ENCODE data around the gene MCAT. TPM values are rescaled to one million over a fixed set of nuclear protein-coding genes. Genes with fewer than 3 reads are reported as not detected.

The MCAT gene
- polyA plus RNA-seq, 1 donor = 15.6 TPM

GRCh38 chr22:43126501-43127165 is 16.6 kb downstream of the MCAT start:
- Histone ChIP-seq H3K9me3 (ENCODE audit: control insufficient read depth, low read depth, low read length) (no peaks in the 10 kb centered on the region), H3K27me3 (ENCODE audit: control insufficient read depth, insufficient read depth, low read length) (no peaks in the 10 kb centered on the region), H3K27ac (ENCODE audit: low read length) (peak overlapping the region; percentile 69), H3K4me1 (ENCODE audit: control insufficient read depth, insufficient read depth, low read length) (peaks cover 41% of the 10 kb centered on the region), H3K36me3 (ENCODE audit: control insufficient read depth, insufficient read depth, low read length) (peaks cover 7% of the 10 kb centered on the region), H3K4me3 (ENCODE audit: low read length) (no peak overlapping the region)
- no CpG with 5 or more reads among the region's 5 CpGs for WGBS (ENCODE audit: insufficient coverage, low lambda C conversion rate)
- peak; percentile 81 to 85 for DNase-seq

DNA sequence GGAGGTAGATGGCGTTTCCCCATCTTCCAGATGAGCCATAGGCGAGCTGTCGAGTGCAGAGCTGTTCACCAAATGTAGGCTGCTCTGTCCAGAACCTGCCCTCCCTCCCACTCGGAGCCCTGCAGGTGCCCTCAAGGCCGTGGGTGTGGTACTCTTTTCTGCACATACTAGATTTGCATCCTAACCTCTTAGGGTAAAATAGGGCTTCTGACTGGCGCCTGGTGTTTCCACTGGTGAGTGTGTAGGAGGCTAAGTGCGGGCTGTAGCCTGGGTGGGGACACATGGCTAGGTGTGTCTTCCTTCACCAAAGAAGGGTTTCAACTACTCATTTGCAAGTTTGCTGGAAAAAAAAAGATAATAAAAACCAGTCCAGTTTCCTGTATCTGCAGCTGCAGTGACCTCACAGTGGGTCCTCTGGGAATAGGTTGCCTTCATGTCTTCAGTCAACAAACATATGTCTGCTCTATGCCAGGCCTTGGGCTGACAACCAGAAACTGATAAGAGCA is 24.2 kb downstream of the MCAT start:
- Histone ChIP-seq H3K4me3 (ENCODE audit: low read length) (no peak overlapping the region), H3K4me1 (ENCODE audit: control insufficient read depth, insufficient read depth, low read length) (no peaks in the 10 kb centered on the region), H3K27ac (ENCODE audit: low read length) (no peak overlapping the region), H3K9me3 (ENCODE audit: control insufficient read depth, low read depth, low read length) (no peaks in the 10 kb centered on the region), H3K27me3 (ENCODE audit: control insufficient read depth, insufficient read depth, low read length) (peaks cover 13% of the 10 kb centered on the region), H3K36me3 (ENCODE audit: control insufficient read depth, insufficient read depth, low read length) (no peaks in the 10 kb centered on the region)
- DNase-seq = no peak
- no CpG with 5 or more reads among the region's 7 CpGs for WGBS (ENCODE audit: insufficient coverage, low lambda C conversion rate)

DNA sequence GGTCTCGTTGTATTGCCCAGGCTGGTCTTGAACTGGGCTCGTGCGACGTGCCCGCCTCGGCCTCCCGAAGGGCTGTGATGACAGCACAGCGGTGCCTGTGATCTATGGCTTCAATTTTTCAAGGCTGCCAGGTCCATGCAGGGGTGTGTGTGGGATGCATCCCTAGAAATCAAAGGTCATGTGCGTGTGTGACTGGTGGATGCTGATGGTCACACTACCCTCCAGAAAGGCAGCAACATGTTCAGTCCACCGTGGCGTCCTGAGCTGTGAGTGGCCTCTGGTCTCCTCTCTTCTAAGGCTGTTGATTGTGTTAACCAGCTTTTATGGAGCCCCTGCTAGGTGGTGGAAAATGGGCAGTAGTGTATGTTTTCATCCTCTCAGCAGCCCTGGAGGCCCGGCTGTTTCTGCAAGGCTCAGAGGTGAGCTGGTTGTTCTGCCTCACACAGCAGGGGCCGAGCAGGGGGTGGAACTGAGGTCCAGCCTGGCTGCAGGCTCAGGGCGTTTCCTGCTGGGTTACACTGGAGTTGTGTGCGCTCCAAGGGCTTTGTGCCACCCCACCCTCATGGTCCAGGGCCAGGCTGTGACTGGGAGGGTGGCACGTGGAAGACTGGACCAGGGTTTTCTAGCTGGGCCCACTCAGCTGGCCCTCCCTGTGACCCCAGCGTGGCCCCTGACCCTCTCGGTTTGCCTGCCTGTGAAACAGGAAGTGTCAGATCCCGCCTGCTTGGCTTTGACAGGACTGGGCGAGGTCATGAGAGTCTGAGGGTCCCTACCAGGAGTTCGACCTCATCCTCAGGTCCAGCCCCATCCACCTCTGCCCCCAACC is 25.0 kb downstream of the MCAT start:
- no peak for DNase-seq
- no CpG with 5 or more reads among the region's 21 CpGs for WGBS (ENCODE audit: insufficient coverage, low lambda C conversion rate)
- no peaks in the 10 kb centered on the region for H3K4me1 ChIP-seq (ENCODE audit: control insufficient read depth, insufficient read depth, low read length)
- H3K27me3 ChIP-seq (ENCODE audit: control insufficient read depth, insufficient read depth, low read length) = peaks cover 20% of the 10 kb centered on the region
- H3K9me3 ChIP-seq (ENCODE audit: control insufficient read depth, low read depth, low read length) = no peaks in the 10 kb centered on the region
- no peak overlapping the region for H3K4me3 ChIP-seq (ENCODE audit: low read length)
- no peak overlapping the region for H3K27ac ChIP-seq (ENCODE audit: low read length)
- H3K36me3 ChIP-seq (ENCODE audit: control insufficient read depth, insufficient read depth, low read length) = no peaks in the 10 kb centered on the region

- H3K36me3 ChIP-seq (ENCODE audit: control insufficient read depth, insufficient read depth, low read length) = no peaks in the 10 kb centered on the region
- H3K9me3 ChIP-seq (ENCODE audit: control insufficient read depth, low read depth, low read length) = no peaks in the 10 kb centered on the region
- H3K27ac ChIP-seq (ENCODE audit: low read length) = no peak overlapping the region
- no peaks in the 10 kb centered on the region for H3K4me1 ChIP-seq (ENCODE audit: control insufficient read depth, insufficient read depth, low read length)
- peaks cover 33% of the 10 kb centered on the region for H3K27me3 ChIP-seq (ENCODE audit: control insufficient read depth, insufficient read depth, low read length)
- H3K4me3 ChIP-seq (ENCODE audit: low read length) = no peak overlapping the region
- WGBS (ENCODE audit: insufficient coverage, low lambda C conversion rate) = no CpG with 5 or more reads among the region's 7 CpGs
- no peak for DNase-seq
These were observed 26.3 kb downstream of the MCAT start for GRCh38 chr22:43116932-43117331.

GRCh38 chr22:43114958-43115357 is 28.2 kb downstream of the MCAT start:
- H3K36me3 ChIP-seq (ENCODE audit: control insufficient read depth, insufficient read depth, low read length) = no peaks in the 10 kb centered on the region
- H3K27ac ChIP-seq (ENCODE audit: low read length) = no peak overlapping the region
- peaks cover 52% of the 10 kb centered on the region for H3K27me3 ChIP-seq (ENCODE audit: control insufficient read depth, insufficient read depth, low read length)
- H3K4me3 ChIP-seq (ENCODE audit: low read length) = no peak overlapping the region
- no CpG with 5 or more reads among the region's 5 CpGs for WGBS (ENCODE audit: insufficient coverage, low lambda C conversion rate)
- peak in 1 of 2 donors; percentile 25 for DNase-seq
- peaks cover 8% of the 10 kb centered on the region for H3K4me1 ChIP-seq (ENCODE audit: control insufficient read depth, insufficient read depth, low read length)
- peaks cover 7% of the 10 kb centered on the region for H3K9me3 ChIP-seq (ENCODE audit: control insufficient read depth, low read depth, low read length)

GRCh38 chr22:43113526-43114251 is 29.5 kb downstream of the MCAT start:
- Histone ChIP-seq H3K4me3 (ENCODE audit: low read length) (no peak overlapping the region), H3K27ac (ENCODE audit: low read length) (no peak overlapping the region), H3K9me3 (ENCODE audit: control insufficient read depth, low read depth, low read length) (peaks cover 7% of the 10 kb centered on the region), H3K36me3 (ENCODE audit: control insufficient read depth, insufficient read depth, low read length) (no peaks in the 10 kb centered on the region), H3K27me3 (ENCODE audit: control insufficient read depth, insufficient read depth, low read length) (peaks cover 65% of the 10 kb centered on the region), H3K4me1 (ENCODE audit: control insufficient read depth, insufficient read depth, low read length) (peaks cover 8% of the 10 kb centered on the region)
- no peak for DNase-seq
- no CpG with 5 or more reads among the region's 13 CpGs for WGBS (ENCODE audit: insufficient coverage, low lambda C conversion rate)

GRCh38 chr22:43110927-43111623 is 32.1 kb downstream of the MCAT start:
- H3K27ac ChIP-seq (ENCODE audit: low read length) = no peak overlapping the region
- peaks cover 84% of the 10 kb centered on the region for H3K27me3 ChIP-seq (ENCODE audit: control insufficient read depth, insufficient read depth, low read length)
- peak in 1 of 2 donors; percentile 55 for DNase-seq
- H3K36me3 ChIP-seq (ENCODE audit: control insufficient read depth, insufficient read depth, low read length) = no peaks in the 10 kb centered on the region
- WGBS (ENCODE audit: insufficient coverage, low lambda C conversion rate) = 10% methylated on average over 2 of the region's 86 CpGs
- peaks cover 7% of the 10 kb centered on the region for H3K9me3 ChIP-seq (ENCODE audit: control insufficient read depth, low read depth, low read length)
- H3K4me3 ChIP-seq (ENCODE audit: low read length) = peak overlapping the region; percentile 13
- peaks cover 8% of the 10 kb centered on the region for H3K4me1 ChIP-seq (ENCODE audit: control insufficient read depth, insufficient read depth, low read length)

- DNase-seq = peak in 1 of 2 donors; percentile 27
- no CpG with 5 or more reads among the region's 49 CpGs for WGBS (ENCODE audit: insufficient coverage, low lambda C conversion rate)
- peaks cover 85% of the 10 kb centered on the region for H3K27me3 ChIP-seq (ENCODE audit: control insufficient read depth, insufficient read depth, low read length)
These were observed 32.7 kb downstream of the MCAT start, which contains the start of gene BIK for GRCh38 chr22:43110444-43110926. TSS of gene BIK (plus strand) at chr22:43110750. CDS start at chr22:43124023, 13,273 bp downstream.

GRCh38 chr22:43109921-43110443 is 33.2 kb downstream of the MCAT start:
- H3K4me3 ChIP-seq (ENCODE audit: low read length) = no peak overlapping the region
- H3K9me3 ChIP-seq (ENCODE audit: control insufficient read depth, low read depth, low read length) = peaks cover 7% of the 10 kb centered on the region
- no CpG with 5 or more reads among the region's 32 CpGs for WGBS (ENCODE audit: insufficient coverage, low lambda C conversion rate)
- no peak overlapping the region for H3K27ac ChIP-seq (ENCODE audit: low read length)
- H3K27me3 ChIP-seq (ENCODE audit: control insufficient read depth, insufficient read depth, low read length) = peaks cover 86% of the 10 kb centered on the region
- DNase-seq = no peak
- no peaks in the 10 kb centered on the region for H3K36me3 ChIP-seq (ENCODE audit: control insufficient read depth, insufficient read depth, low read length)
- H3K4me1 ChIP-seq (ENCODE audit: control insufficient read depth, insufficient read depth, low read length) = peaks cover 8% of the 10 kb centered on the region

More at GRCh38 chr22:43110444-43110926, 32.7 kb downstream of the MCAT start, which contains the start of gene BIK:
- H3K9me3 ChIP-seq (ENCODE audit: control insufficient read depth, low read depth, low read length) = peaks cover 7% of the 10 kb centered on the region
- no peaks in the 10 kb centered on the region for H3K36me3 ChIP-seq (ENCODE audit: control insufficient read depth, insufficient read depth, low read length)
- no peak within 1 kb of the TSS for H3K27ac ChIP-seq (ENCODE audit: low read length)
- peak within 1 kb of the TSS; percentile 13 for H3K4me3 ChIP-seq (ENCODE audit: low read length)
- H3K4me1 ChIP-seq (ENCODE audit: control insufficient read depth, insufficient read depth, low read length) = peaks cover 8% of the 10 kb centered on the region

All from large intestine (tissue), 3 donors.